SK-N-SH (cell line): ENCODE measurements around the gene C1QTNF5.

ENCODE experiments used
- CTCF ChIP-seq: fragments of 200-600 bp; sonication (generic); IDR thresholded peaks from 2 replicates; pipeline ENCODE4 v1.6.1; 2017; ENCODE audit warnings: antibody characterized with exemption, mild to moderate bottlenecking, moderate library complexity
- EP300 ChIP-seq, 2 experiments: IDR thresholded peaks; 2 replicates each; pipeline versions ENCODE4 v1.4.0 to v1.6.1; 2012; ENCODE audit warnings: borderline replicate concordance in 1 of 2, low read depth in 1 of 2, low read length in 1 of 2
- EZH2phosphoT487 ChIP-seq: fragments of 200-600 bp; sonication (generic); IDR thresholded peaks from 2 replicates; pipeline ENCODE4 v1.6.1; 2017; ENCODE audit warnings: low read depth, mixed run types, mild to moderate bottlenecking, antibody characterized with exemption, moderate library complexity, borderline replicate concordance
- FOXM1 ChIP-seq: IDR thresholded peaks from 2 replicates; pipeline ENCODE4 v1.4.0; 2012; ENCODE audit warnings: low read depth, mild to moderate bottlenecking
- MEF2A ChIP-seq: IDR thresholded peaks from 2 replicates; pipeline ENCODE4 v1.4.0; 2012; ENCODE audit warnings: low read depth, borderline replicate concordance
- MXI1 ChIP-seq: IDR thresholded peaks from 2 replicates; pipeline ENCODE4 v1.6.1; 2012; ENCODE audit warnings: mild to moderate bottlenecking, low read depth, low read length, improper control_type of control experiment
- NRF1 ChIP-seq: IDR thresholded peaks from 2 replicates; pipeline ENCODE4 v1.6.1; 2012; ENCODE audit warnings: low read depth, mild to moderate bottlenecking, low read length
- POLR2AphosphoS5 ChIP-seq: IDR thresholded peaks from 2 replicates; pipeline ENCODE4 v1.6.1; 2012; ENCODE audit warnings: low read depth, low read length
- RAD21 ChIP-seq: IDR thresholded peaks from 2 replicates; pipeline ENCODE4 v1.6.1; 2012; ENCODE audit warnings: mild to moderate bottlenecking, low read length
- RFX5 ChIP-seq: IDR thresholded peaks from 2 replicates; pipeline ENCODE4 v1.6.1; 2012; ENCODE audit warnings: mild to moderate bottlenecking, improper control_type of control experiment, low read length
- USF1 ChIP-seq: IDR thresholded peaks from 2 replicates; pipeline ENCODE4 v1.4.0; 2012; ENCODE audit warnings: low read depth, borderline replicate concordance
- ZBTB33 ChIP-seq: IDR thresholded peaks from 2 replicates; pipeline ENCODE4 v1.4.0; 2012; ENCODE audit warnings: low read depth, borderline replicate concordance
- TF ChIP-seq, protein P1 (sequence below): IDR thresholded peaks from 2 replicates; pipeline ENCODE4 v1.6.1; 2012; ENCODE audit warnings: mild to moderate bottlenecking, low read depth, low read length, moderate library complexity
- TF ChIP-seq, protein P2 (sequence below): IDR thresholded peaks from 2 replicates; pipeline ENCODE4 v1.4.0; 2012; ENCODE audit warnings: low read depth

GRCh38 chr11:119316016-119316728 lies 24.5 kb downstream of the C1QTNF5 start:
- TF ChIP-seq CTCF (no peak), RFX5 (no peak), ZBTB33 (no peak), EZH2phosphoT487 (no peak), FOXM1 (no peak), USF1 (no peak), RAD21 (no peak), EP300 (IDR thresholded peaks at IDR 0.05; ENCODE audit: borderline replicate concordance in 1 of 2, low read depth in 1 of 2, low read length in 1 of 2) (no peak), MEF2A (no peak), NRF1 (no peak), POLR2AphosphoS5 (no peak), MXI1 (peak; percentile 75)
- TF ChIP-seq, protein P1, sequence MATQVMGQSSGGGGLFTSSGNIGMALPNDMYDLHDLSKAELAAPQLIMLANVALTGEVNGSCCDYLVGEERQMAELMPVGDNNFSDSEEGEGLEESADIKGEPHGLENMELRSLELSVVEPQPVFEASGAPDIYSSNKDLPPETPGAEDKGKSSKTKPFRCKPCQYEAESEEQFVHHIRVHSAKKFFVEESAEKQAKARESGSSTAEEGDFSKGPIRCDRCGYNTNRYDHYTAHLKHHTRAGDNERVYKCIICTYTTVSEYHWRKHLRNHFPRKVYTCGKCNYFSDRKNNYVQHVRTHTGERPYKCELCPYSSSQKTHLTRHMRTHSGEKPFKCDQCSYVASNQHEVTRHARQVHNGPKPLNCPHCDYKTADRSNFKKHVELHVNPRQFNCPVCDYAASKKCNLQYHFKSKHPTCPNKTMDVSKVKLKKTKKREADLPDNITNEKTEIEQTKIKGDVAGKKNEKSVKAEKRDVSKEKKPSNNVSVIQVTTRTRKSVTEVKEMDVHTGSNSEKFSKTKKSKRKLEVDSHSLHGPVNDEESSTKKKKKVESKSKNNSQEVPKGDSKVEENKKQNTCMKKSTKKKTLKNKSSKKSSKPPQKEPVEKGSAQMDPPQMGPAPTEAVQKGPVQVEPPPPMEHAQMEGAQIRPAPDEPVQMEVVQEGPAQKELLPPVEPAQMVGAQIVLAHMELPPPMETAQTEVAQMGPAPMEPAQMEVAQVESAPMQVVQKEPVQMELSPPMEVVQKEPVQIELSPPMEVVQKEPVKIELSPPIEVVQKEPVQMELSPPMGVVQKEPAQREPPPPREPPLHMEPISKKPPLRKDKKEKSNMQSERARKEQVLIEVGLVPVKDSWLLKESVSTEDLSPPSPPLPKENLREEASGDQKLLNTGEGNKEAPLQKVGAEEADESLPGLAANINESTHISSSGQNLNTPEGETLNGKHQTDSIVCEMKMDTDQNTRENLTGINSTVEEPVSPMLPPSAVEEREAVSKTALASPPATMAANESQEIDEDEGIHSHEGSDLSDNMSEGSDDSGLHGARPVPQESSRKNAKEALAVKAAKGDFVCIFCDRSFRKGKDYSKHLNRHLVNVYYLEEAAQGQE: no peak
- TF ChIP-seq, protein P2, sequence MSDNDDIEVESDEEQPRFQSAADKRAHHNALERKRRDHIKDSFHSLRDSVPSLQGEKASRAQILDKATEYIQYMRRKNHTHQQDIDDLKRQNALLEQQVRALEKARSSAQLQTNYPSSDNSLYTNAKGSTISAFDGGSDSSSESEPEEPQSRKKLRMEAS: 0 out of 2 replicates have a peak, but pooled peaks have one; percentile 3
